ENCODE results near the gene UGT1A4.
"Not testable (repeated sequence)": the region's sequence is repeated elsewhere in the genome, so short reads cannot be mapped to it uniquely, and the experiment has no call there.

The UGT1A4 gene

DNA sequence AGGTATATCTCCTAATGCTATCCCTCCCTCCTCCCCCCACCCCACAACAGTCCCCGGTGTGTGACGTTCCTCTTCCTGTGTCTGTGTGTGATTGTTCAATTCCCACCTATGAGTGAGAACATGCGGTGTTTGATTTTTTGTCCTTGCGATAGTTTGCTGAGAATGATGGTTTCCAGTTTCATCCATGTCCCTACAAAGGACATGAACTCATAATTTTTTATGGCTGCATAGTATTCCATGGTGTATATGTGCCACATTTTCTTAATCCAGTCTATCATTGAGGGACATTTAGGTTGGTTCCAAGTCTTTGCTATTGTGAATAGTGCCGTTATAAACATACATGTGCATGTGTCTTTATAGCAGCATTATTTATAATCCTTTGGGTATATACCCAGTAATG, 17.7 kb upstream of the UGT1A4 start:
- not testable (repeated sequence) for H3K9me3 ChIP-seq (ENCODE audit: control insufficient read depth, low read depth, low read length); H3K27me3 ChIP-seq (ENCODE audit: control insufficient read depth, insufficient read depth, low read length); H3K9ac ChIP-seq (ENCODE audit: low read length); H3K27ac ChIP-seq (ENCODE audit: low read length); H3K4me3 ChIP-seq (ENCODE audit: low read length); H3K36me3 ChIP-seq (ENCODE audit: control insufficient read depth, low read depth, low read length)
- peaks cover 11% of the 10 kb centered on the region for H3K4me1 ChIP-seq (ENCODE audit: control insufficient read depth, low read depth, low read length)

DNA sequence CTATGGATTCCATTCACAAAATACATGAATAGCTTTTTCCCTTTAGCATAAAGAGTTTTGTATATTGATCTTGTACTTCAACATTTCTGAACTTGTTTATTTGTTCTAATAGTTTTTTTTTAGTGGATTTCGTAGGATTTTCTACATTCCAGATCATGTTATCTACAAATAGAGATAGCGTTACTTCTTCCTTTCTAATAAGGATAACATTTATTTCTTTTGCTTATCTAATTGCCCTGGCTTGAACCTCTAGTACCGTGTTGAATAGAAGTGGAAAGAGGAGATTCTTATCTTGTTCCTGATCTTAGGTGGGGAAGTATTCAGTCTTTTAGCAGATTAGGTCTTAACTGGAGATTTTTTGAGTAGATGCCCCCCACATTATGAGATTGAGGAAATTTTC, 16.3 kb upstream of the UGT1A4 start:
- no peaks in the 10 kb centered on the region for H3K36me3 ChIP-seq (ENCODE audit: control insufficient read depth, low read depth, low read length)
- no peak overlapping the region for H3K9ac ChIP-seq (ENCODE audit: low read length)
- H3K27me3 ChIP-seq (ENCODE audit: control insufficient read depth, insufficient read depth, low read length): no peaks in the 10 kb centered on the region
- no peak overlapping the region for H3K4me3 ChIP-seq (ENCODE audit: low read length)
- H3K9me3 ChIP-seq (ENCODE audit: control insufficient read depth, low read depth, low read length): no peaks in the 10 kb centered on the region
- no peak overlapping the region for H3K27ac ChIP-seq (ENCODE audit: low read length)
- H3K4me1 ChIP-seq (ENCODE audit: control insufficient read depth, low read depth, low read length): peaks cover 11% of the 10 kb centered on the region

DNA sequence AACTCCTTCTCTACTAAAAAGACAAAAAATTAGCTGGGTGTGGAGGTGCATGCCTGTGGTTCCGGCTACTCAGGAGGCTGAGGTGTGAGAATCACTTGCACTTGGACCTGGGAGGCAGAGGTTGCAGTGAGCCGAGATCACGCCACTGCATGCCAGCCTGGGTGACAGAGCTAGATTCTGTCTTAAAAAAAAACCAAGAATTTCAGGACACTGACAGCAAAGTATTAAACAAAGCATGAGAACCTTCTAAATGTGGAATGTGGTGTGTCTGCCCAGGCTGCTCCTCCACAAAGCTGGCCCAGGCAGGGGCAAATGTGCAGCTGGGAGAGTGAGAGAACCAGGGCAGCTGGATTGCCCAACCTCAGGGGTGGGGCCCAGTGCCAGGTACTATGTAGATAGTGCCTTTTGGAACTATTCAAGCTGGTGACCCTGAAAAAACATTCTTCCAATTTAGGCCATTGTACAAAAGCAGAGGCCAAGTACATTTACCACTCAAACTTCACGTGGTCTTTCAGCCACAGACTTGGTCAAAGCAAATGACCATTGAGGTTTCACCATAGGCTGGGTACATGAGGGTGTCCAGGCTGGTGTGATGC, 12.5 kb upstream of the UGT1A4 start:
- Histone ChIP-seq H3K36me3 (ENCODE audit: control insufficient read depth, low read depth, low read length) (no peaks in the 10 kb centered on the region), H3K4me1 (ENCODE audit: control insufficient read depth, low read depth, low read length) (no peaks in the 10 kb centered on the region), H3K27ac (ENCODE audit: low read length) (no peak overlapping the region), H3K9me3 (ENCODE audit: control insufficient read depth, low read depth, low read length) (no peaks in the 10 kb centered on the region), H3K9ac (ENCODE audit: low read length) (no peak overlapping the region), H3K4me3 (ENCODE audit: low read length) (no peak overlapping the region), H3K27me3 (ENCODE audit: control insufficient read depth, insufficient read depth, low read length) (no peaks in the 10 kb centered on the region)

DNA sequence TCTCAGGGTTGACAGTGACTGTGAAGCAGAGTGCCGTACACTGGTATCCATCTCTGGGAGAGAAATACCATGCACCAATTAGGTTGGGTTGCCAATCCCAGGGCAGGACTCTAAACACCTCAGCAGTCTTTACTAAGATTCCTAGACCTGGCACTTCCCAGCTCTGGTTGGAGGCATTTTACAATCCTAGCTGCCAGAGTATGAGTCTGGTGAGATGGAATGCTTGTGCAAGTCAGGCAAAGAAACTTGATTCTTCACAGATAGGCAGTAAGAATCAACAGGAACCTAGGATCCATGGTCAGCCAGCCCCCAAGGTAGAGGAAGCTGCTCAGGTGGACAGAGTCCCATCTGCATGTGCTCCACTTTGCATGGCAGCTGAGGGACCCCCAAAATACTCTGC, 11.8 kb upstream of the UGT1A4 start:
- H3K36me3 ChIP-seq (ENCODE audit: control insufficient read depth, low read depth, low read length): no peaks in the 10 kb centered on the region
- no peak overlapping the region for H3K27ac ChIP-seq (ENCODE audit: low read length)
- H3K9ac ChIP-seq (ENCODE audit: low read length): no peak overlapping the region
- no peak overlapping the region for H3K4me3 ChIP-seq (ENCODE audit: low read length)
- H3K27me3 ChIP-seq (ENCODE audit: control insufficient read depth, insufficient read depth, low read length): no peaks in the 10 kb centered on the region
- no peaks in the 10 kb centered on the region for H3K9me3 ChIP-seq (ENCODE audit: control insufficient read depth, low read depth, low read length)
- no peaks in the 10 kb centered on the region for H3K4me1 ChIP-seq (ENCODE audit: control insufficient read depth, low read depth, low read length)

DNA sequence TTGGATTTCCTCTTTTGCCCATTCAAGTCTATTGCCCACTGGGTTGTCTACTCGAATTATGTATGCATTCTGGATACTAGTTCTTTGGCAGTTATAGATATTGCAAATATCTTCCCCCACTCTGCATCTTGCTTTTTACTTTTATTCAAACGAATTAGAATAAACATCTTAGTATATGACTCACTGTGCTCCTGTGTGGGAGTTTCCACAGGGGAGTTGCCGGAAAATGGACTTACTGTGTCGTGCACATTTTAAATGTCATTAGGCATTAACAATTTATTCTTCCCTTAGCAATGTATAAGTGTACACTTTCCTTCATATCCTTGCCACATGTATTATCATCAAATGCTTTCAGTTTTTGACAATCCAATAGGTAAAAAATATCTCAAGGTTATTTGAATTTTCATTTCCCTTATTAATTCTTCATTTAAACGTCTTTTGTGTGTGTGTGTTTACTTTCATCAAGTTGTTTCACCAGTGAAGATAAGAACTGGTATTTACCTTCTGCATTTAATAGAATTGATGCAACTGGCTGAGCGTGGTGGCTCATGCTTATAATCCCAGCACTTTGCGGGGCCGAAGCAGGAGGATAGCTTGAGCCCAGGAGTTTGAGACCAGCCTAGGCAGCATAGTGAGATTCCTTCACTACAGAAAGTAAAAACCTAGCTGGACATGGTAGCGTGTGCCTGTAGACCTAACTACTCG, 10.4 kb upstream of the UGT1A4 start:
- Histone ChIP-seq H3K4me3 (ENCODE audit: low read length) (no peak overlapping the region), H3K27me3 (ENCODE audit: control insufficient read depth, insufficient read depth, low read length) (no peaks in the 10 kb centered on the region), H3K4me1 (ENCODE audit: control insufficient read depth, low read depth, low read length) (no peaks in the 10 kb centered on the region), H3K27ac (ENCODE audit: low read length) (no peak overlapping the region), H3K36me3 (ENCODE audit: control insufficient read depth, low read depth, low read length) (no peaks in the 10 kb centered on the region), H3K9ac (ENCODE audit: low read length) (no peak overlapping the region), H3K9me3 (ENCODE audit: control insufficient read depth, low read depth, low read length) (no peaks in the 10 kb centered on the region)

DNA sequence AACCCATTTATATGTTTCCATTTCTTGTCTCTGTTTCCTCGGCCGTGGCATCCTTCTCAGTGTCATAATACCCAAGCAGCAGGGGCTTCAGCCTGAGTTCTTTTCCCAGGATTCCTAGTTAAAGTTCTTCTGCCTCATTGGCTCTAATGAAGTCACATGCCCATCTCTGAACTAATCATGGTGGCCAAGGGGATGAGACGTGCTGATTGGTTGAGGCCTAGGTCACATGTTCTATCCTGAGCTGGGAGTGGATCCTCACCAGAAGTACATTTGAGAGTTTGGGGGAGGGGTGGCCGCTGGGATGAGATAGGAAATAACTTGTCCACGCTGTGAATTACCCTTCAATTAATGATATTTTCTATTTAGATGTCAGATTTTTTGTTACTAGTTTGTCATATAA, 9.6 kb upstream of the UGT1A4 start:
- Histone ChIP-seq H3K27me3 (ENCODE audit: control insufficient read depth, insufficient read depth, low read length) (no peaks in the 10 kb centered on the region), H3K36me3 (ENCODE audit: control insufficient read depth, low read depth, low read length) (no peaks in the 10 kb centered on the region), H3K4me1 (ENCODE audit: control insufficient read depth, low read depth, low read length) (no peaks in the 10 kb centered on the region), H3K27ac (ENCODE audit: low read length) (no peak overlapping the region), H3K9ac (ENCODE audit: low read length) (no peak overlapping the region), H3K4me3 (ENCODE audit: low read length) (no peak overlapping the region), H3K9me3 (ENCODE audit: control insufficient read depth, low read depth, low read length) (no peaks in the 10 kb centered on the region)

DNA sequence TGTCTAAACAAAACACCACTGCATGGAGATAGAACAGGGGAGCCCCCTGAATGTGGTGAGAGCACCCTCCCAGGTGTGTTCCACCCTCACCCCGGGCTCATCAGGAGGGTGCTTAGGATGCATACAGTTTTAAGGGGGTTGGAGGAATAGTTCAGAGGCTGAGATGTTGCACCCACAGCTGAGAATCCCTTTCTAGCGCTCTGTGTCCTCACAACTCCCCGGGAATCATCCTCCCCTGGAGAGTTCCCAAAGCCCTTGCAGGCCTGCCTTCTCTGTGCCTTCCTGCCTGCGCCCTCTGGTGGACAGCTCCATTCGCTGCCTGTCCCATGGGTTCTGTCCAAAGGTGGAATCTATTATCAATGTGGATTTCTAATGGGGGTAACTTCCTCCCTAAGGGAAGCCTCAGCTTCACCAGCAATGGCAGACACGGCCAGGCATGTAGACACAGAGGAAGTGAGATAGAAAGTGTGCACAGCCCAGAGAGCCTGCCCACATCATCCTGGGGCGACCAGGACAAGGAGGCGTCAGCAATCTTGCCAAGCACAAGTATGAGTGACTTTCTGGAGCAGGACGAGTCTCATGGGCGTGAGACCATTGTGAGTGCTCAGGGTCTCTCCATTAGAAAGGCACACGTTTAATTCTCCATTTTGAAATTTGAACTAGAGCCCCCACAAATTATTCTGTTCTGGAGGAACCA, 7.1 kb upstream of the UGT1A4 start:
- Histone ChIP-seq H3K9ac (ENCODE audit: low read length) (no peak overlapping the region), H3K4me1 (ENCODE audit: control insufficient read depth, low read depth, low read length) (no peaks in the 10 kb centered on the region), H3K27me3 (ENCODE audit: control insufficient read depth, insufficient read depth, low read length) (no peaks in the 10 kb centered on the region), H3K36me3 (ENCODE audit: control insufficient read depth, low read depth, low read length) (no peaks in the 10 kb centered on the region), H3K4me3 (ENCODE audit: low read length) (no peak overlapping the region), H3K27ac (ENCODE audit: low read length) (no peak overlapping the region), H3K9me3 (ENCODE audit: control insufficient read depth, low read depth, low read length) (no peaks in the 10 kb centered on the region)

DNA sequence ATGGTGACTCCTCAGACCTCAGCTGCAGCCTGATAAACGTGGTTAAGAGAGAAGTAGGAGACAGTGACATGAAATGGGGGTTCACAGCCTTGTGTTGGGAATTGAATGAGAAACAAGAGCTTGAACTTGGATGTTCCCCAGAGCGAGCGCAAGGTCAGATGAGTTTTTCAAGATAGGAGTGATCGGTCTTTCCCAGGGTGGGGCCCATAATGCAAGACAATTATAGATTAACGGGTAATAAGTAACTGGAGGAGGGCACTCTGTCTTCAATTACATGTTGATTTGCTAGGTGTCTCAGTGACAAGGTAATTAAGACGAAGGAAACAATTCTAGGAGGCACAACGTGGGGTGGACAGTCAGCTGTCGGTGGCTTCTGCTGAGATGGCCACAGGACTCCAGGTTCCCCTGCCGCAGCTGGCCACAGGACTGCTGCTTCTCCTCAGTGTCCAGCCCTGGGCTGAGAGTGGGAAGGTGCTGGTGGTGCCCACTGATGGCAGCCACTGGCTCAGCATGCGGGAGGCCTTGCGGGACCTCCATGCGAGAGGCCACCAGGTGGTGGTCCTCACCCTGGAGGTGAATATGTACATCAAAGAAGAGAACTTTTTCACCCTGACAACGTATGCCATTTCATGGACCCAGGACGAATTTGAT, 5.8 kb upstream of the UGT1A4 start, which contains the start of gene UGT1A5:
Gene UGT1A5, plus strand, starts transcription at position 297 of the 651 bp plus-strand sequence. Its CDS starts 85 bp downstream, at position 382.
- Histone ChIP-seq H3K9ac (ENCODE audit: low read length) (no peak within 1 kb of the TSS), H3K27me3 (ENCODE audit: control insufficient read depth, insufficient read depth, low read length) (no peaks in the 10 kb centered on the region), H3K9me3 (ENCODE audit: control insufficient read depth, low read depth, low read length) (no peaks in the 10 kb centered on the region), H3K4me1 (ENCODE audit: control insufficient read depth, low read depth, low read length) (no peaks in the 10 kb centered on the region), H3K27ac (ENCODE audit: low read length) (no peak within 1 kb of the TSS), H3K36me3 (ENCODE audit: control insufficient read depth, low read depth, low read length) (no peaks in the 10 kb centered on the region), H3K4me3 (ENCODE audit: low read length) (no peak within 1 kb of the TSS)

DNA sequence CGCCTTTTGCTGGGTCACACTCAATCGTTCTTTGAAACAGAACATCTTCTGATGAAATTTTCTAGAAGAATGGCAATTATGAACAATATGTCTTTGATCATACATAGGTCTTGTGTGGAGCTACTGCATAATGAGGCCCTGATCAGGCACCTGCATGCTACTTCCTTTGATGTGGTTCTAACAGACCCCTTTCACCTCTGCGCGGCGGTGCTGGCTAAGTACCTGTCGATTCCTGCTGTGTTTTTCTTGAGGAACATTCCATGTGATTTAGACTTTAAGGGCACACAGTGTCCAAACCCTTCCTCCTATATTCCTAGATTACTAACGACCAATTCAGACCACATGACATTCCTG, 5.3 kb upstream of the UGT1A4 start:
- no peaks in the 10 kb centered on the region for H3K9me3 ChIP-seq (ENCODE audit: control insufficient read depth, low read depth, low read length)
- H3K4me3 ChIP-seq (ENCODE audit: low read length): no peak overlapping the region
- no peaks in the 10 kb centered on the region for H3K36me3 ChIP-seq (ENCODE audit: control insufficient read depth, low read depth, low read length)
- H3K4me1 ChIP-seq (ENCODE audit: control insufficient read depth, low read depth, low read length): no peaks in the 10 kb centered on the region
- H3K27me3 ChIP-seq (ENCODE audit: control insufficient read depth, insufficient read depth, low read length): no peaks in the 10 kb centered on the region
- no peak overlapping the region for H3K9ac ChIP-seq (ENCODE audit: low read length)
- no peak overlapping the region for H3K27ac ChIP-seq (ENCODE audit: low read length)

DNA sequence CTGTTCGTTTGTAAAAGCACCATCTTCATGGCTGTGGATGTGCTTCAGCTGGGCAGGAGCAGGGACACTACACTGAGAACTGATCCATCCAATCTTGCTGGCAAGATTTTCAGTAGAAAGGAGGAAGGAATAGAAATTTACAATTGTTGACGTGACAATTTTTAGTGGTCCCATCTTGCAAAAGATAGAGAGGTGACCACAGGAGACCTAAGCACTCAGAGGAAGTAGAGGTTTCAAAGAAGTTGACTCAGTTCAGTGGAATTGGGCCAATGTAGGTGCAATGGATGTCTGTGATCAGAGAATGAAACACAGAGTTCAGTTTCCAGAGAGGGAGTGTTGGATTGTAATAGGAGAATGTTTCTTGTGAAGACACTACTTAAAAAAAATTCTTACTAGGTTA, 4.4 kb upstream of the UGT1A4 start:
- Histone ChIP-seq H3K9me3 (ENCODE audit: control insufficient read depth, low read depth, low read length) (no peaks in the 10 kb centered on the region), H3K36me3 (ENCODE audit: control insufficient read depth, low read depth, low read length) (no peaks in the 10 kb centered on the region), H3K4me3 (ENCODE audit: low read length) (no peak overlapping the region), H3K4me1 (ENCODE audit: control insufficient read depth, low read depth, low read length) (no peaks in the 10 kb centered on the region), H3K27ac (ENCODE audit: low read length) (no peak overlapping the region), H3K27me3 (ENCODE audit: control insufficient read depth, insufficient read depth, low read length) (no peaks in the 10 kb centered on the region), H3K9ac (ENCODE audit: low read length) (no peak overlapping the region)

DNA sequence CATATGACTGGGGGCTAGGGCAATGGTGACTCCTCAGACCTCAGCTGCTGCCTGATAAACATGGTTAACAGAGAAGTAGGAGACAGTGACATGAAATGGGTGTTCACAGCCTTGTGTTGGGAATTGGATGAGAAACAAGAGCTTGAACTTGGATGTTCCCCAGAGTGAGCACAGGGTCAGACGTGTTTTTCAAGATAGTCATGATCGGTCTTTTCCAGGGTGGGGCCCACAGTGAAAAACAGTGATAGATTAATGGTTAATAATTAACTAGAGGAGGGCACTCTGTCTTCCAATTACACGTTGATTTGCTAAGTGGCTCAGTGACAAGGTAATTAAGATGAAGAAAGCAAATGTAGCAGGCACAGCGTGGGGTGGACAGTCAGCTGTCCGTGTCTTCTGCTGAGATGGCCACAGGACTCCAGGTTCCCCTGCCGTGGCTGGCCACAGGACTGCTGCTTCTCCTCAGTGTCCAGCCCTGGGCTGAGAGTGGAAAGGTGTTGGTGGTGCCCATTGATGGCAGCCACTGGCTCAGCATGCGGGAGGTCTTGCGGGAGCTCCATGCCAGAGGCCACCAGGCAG, 10.3 kb downstream of the UGT1A4 start, which contains the start of gene UGT1A3:
Gene UGT1A3, plus strand, starts transcription at position 320 of the 579 bp plus-strand sequence. Its CDS starts 85 bp downstream, at position 405.
- H3K9me3 ChIP-seq (ENCODE audit: control insufficient read depth, low read depth, low read length): no peaks in the 10 kb centered on the region
- H3K4me1 ChIP-seq (ENCODE audit: control insufficient read depth, low read depth, low read length): no peaks in the 10 kb centered on the region
- H3K9ac ChIP-seq (ENCODE audit: low read length): no peak within 1 kb of the TSS
- H3K27me3 ChIP-seq (ENCODE audit: control insufficient read depth, insufficient read depth, low read length): no peaks in the 10 kb centered on the region
- no peaks in the 10 kb centered on the region for H3K36me3 ChIP-seq (ENCODE audit: control insufficient read depth, low read depth, low read length)
- H3K4me3 ChIP-seq (ENCODE audit: low read length): no peak within 1 kb of the TSS
- H3K27ac ChIP-seq (ENCODE audit: low read length): no peak within 1 kb of the TSS
